Measurements from ENCODE around the gene CRYGC. TPM values are rescaled to one million over a fixed set of nuclear protein-coding genes. Genes with fewer than 3 reads are reported as not detected.
"Not testable (repeated sequence)": the region's sequence is repeated elsewhere in the genome, so short reads cannot be mapped to it uniquely, and the experiment has no call there.

CRYGC gene
- total RNA-seq, 1 experiment from 2014 or later, result not detected

GRCh38 chr2:208122248-208122647, 7.4 kb downstream of the CRYGC start:
- in situ Hi-C loops (cut with HindIII; ENCODE audit: low pct_unique_long_range_greater_than_20kb, low sequenced_read_pairs) (no loop called here), intact Hi-C loops (cut with micrococcal nuclease; ENCODE audit: unreplicated experiment) (no loop called here)
- H3K4me3 ChIP-seq (ENCODE audit: low read depth in 2 of 2, low read length in 2 of 2), result no peak overlapping the region
- H3K36me3 ChIP-seq (ENCODE audit: control insufficient read depth, insufficient read depth, low read length), result no peaks in the 10 kb centered on the region; the same call in 1 of the 2 replicates
- no peaks in the 10 kb centered on the region for H3K27me3 ChIP-seq (ENCODE audit: control insufficient read depth, insufficient read depth, low read length)
- CTCF ChIA-PET, result interaction anchor here (0.6 kb wide), 1 partner anchor 77 kb away, joined by 3 read pairs; no protein-coding TSS in a partner anchor
- POLR2A ChIA-PET, result no interaction called here
- TF ChIP-seq CTCF (IDR thresholded peaks at IDR 0.05), result no peak
- no peak for TF ChIP-seq POLR2AphosphoS5 (IDR thresholded peaks at IDR 0.05; ENCODE audit: low read depth, low read length)
- no peak for DNase-seq (ENCODE audit: low read depth, low spot score)
- BruUV-seq (replicated peaks), result no TSS peak
- no peaks in the 10 kb centered on the region for H3K9me3 ChIP-seq (ENCODE audit: control insufficient read depth, insufficient read depth, low read depth, low read length)
- H3K27ac ChIP-seq (ENCODE audit: low read length), result no peak overlapping the region
- H3K4me1 ChIP-seq (ENCODE audit: control insufficient read depth, insufficient read depth, low read length), result no peaks in the 10 kb centered on the region
- ATAC-seq, result no peak

- Histone ChIP-seq H3K9me3 (ENCODE audit: control insufficient read depth, insufficient read depth, low read depth, low read length) (no peaks in the 10 kb centered on the region), H3K4me3 (ENCODE audit: low read depth in 2 of 2, low read length in 2 of 2) (no peak overlapping the region), H3K27me3 (ENCODE audit: control insufficient read depth, insufficient read depth, low read length) (no peaks in the 10 kb centered on the region), H3K36me3 (ENCODE audit: control insufficient read depth, insufficient read depth, low read length) (no peaks in the 10 kb centered on the region; the same call in 1 of the 2 replicates), H3K27ac (ENCODE audit: low read length) (no peak overlapping the region), H3K4me1 (ENCODE audit: control insufficient read depth, insufficient read depth, low read length) (no peaks in the 10 kb centered on the region)
- ATAC-seq, result no peak
- intact Hi-C loops (cut with micrococcal nuclease; ENCODE audit: unreplicated experiment) (no loop called here), in situ Hi-C loops (cut with HindIII; ENCODE audit: low pct_unique_long_range_greater_than_20kb, low sequenced_read_pairs) (no loop called here)
- BruUV-seq (replicated peaks), result no TSS peak
- no peak for TF ChIP-seq REST (IDR thresholded peaks at IDR 0.05; ENCODE audit: insufficient read depth in 1 of 2, low read depth in 2 of 2, low read length in 1 of 2)
- no peak for DNase-seq (ENCODE audit: low read depth, low spot score)
- POLR2A ChIA-PET, result no interaction called here
- CTCF ChIA-PET, result no interaction called here
Observed at GRCh38 chr2:208118918-208119317, 10.7 kb downstream of the CRYGC start.

- intact Hi-C loops (cut with micrococcal nuclease; ENCODE audit: unreplicated experiment); H3K9me3 ChIP-seq (ENCODE audit: control insufficient read depth, insufficient read depth, low read depth, low read length); BruUV-seq (replicated peaks); H3K4me1 ChIP-seq (ENCODE audit: control insufficient read depth, insufficient read depth, low read length); ATAC-seq; H3K27ac ChIP-seq (ENCODE audit: low read length); H3K36me3 ChIP-seq (ENCODE audit: control insufficient read depth, insufficient read depth, low read length); H3K4me3 ChIP-seq (ENCODE audit: low read depth in 2 of 2, low read length in 2 of 2); in situ Hi-C loops (cut with HindIII; ENCODE audit: low pct_unique_long_range_greater_than_20kb, low sequenced_read_pairs); H3K27me3 ChIP-seq (ENCODE audit: control insufficient read depth, insufficient read depth, low read length); DNase-seq (ENCODE audit: low read depth, low spot score); POLR2A ChIA-PET; CTCF ChIA-PET: not testable (repeated sequence)
Observed at GRCh38 chr2:208117390-208117789, 12.2 kb downstream of the CRYGC start.

Measured in Panc1 (cell line).